H1 (cell line): ENCODE measurements around the gene TAF8. TPM values are rescaled to one million over a fixed set of nuclear protein-coding genes. Genes with fewer than 3 reads are reported as not detected.

Experiments
- CTCF ChIA-PET: fragments of 300-600 bp; sonication (Branson Sonifier 250); formaldehyde crosslinking; loops from one replicate; lab custom pipeline; 2021; ENCODE audit not compliant: partially characterized antibody; lab: Charles Lee
- POLR2A ChIA-PET: fragments of 300-600 bp; sonication (Branson Sonifier 250); formaldehyde crosslinking; loops from one replicate; lab custom pipeline; 2021; ENCODE audit warnings: inconsistent platforms; ENCODE audit not compliant: partially characterized antibody; lab: Charles Lee
- DNase-seq, 2 experiments: peaks; one replicate each; pipeline versions ENCODE4 v3.0.0 to v3.0.0-alpha.2; 2010 to 2022; ENCODE audit warnings: low spot score in 2 of 2, low read depth in 1 of 2, mixed read lengths in 1 of 2
- FAIRE-seq: peaks from 2 replicates; lab custom pipeline; 2011; peaks lifted over from hg19 to GRCh38; lab: Jason Lieb, UNC
- H2AFZ ChIP-seq: 2 replicates; pipeline ENCODE4 v1.8.1; 2012; ENCODE audit warnings: low read length, inconsistent platforms
- H2AK5ac ChIP-seq: 2 replicates; pipeline ENCODE4 v1.6.1; 2013; ENCODE audit warnings: low read depth, low read length
- H2BK120ac ChIP-seq: replicated peaks from 2 replicates; pipeline ENCODE3; 2013; ENCODE audit warnings: low read depth, low read length, inconsistent platforms
- H2BK12ac ChIP-seq: 2 replicates; pipeline ENCODE4 v1.6.1; 2013; ENCODE audit warnings: low read depth, low read length
- H2BK15ac ChIP-seq: 2 replicates; pipeline ENCODE4 v1.6.1; 2013; ENCODE audit warnings: low read length
- H2BK20ac ChIP-seq: 2 replicates; pipeline ENCODE4 v1.6.1; 2013; ENCODE audit warnings: low read length
- H2BK5ac ChIP-seq: 2 replicates; pipeline ENCODE4 v1.6.1; 2013; ENCODE audit warnings: low read depth, low read length
- H3K14ac ChIP-seq: 2 replicates; pipeline ENCODE4 v1.6.1; 2013; ENCODE audit warnings: inconsistent platforms; ENCODE audit not compliant: insufficient read length
- H3K18ac ChIP-seq: 2 replicates; pipeline ENCODE4 v1.6.1; 2013; ENCODE audit warnings: low read length; ENCODE audit errors: extremely low read depth
- H3K23ac ChIP-seq: 2 replicates; pipeline ENCODE4 v1.6.1; 2013; ENCODE audit warnings: inconsistent platforms; ENCODE audit not compliant: insufficient read length
- H3K23me2 ChIP-seq: 2 replicates; pipeline ENCODE4 v1.6.1; 2013; ENCODE audit warnings: low read depth, low read length
- H3K27ac ChIP-seq: 2 replicates; pipeline ENCODE4 v1.6.1; 2011; ENCODE audit warnings: low read depth, low read length, inconsistent platforms
- H3K27me3 ChIP-seq, 4 experiments: replicated peaks in 1 of 4; 1 replicate in 1 of 4; 2 replicates in 3 of 4; pipeline versions ENCODE4 v1.6.1 to v1.8.1; 2011 to 2013; ENCODE audit warnings: low read length in 3 of 4, mild to moderate bottlenecking in 3 of 4, inconsistent platforms in 2 of 4, mixed read lengths in 2 of 4, moderate library complexity in 1 of 4; ENCODE audit not compliant: control insufficient read depth in 3 of 4, insufficient read depth in 3 of 4; ENCODE audit errors: extremely low read depth in 1 of 4
- H3K36me3 ChIP-seq, 4 experiments: 2 replicates each; pipeline versions ENCODE4 v1.6.1 to v1.8.1; 2011 to 2013; ENCODE audit warnings: mild to moderate bottlenecking in 4 of 4, low read length in 3 of 4, moderate library complexity in 2 of 4, control low read depth in 1 of 4, inconsistent platforms in 1 of 4; ENCODE audit not compliant: insufficient read depth in 4 of 4, control insufficient read depth in 2 of 4
- H3K4ac ChIP-seq: replicated peaks from 2 replicates; pipeline ENCODE3; 2013; ENCODE audit warnings: low read length, low read depth, mixed read lengths, inconsistent platforms; ENCODE audit not compliant: insufficient read length
- H3K4me1 ChIP-seq, 4 experiments: replicated peaks in 1 of 4; 1 replicate in 1 of 4; 2 replicates in 3 of 4; pipeline versions ENCODE4 v1.6.1 to v1.8.1; 2011 to 2013; ENCODE audit warnings: low read length in 3 of 4, inconsistent platforms in 2 of 4, mixed read lengths in 1 of 4; ENCODE audit not compliant: insufficient read depth in 4 of 4, control insufficient read depth in 3 of 4
- H3K4me2 ChIP-seq, 2 experiments: 2 replicates each; pipeline versions ENCODE4 v1.6.1 to v1.8.1; 2011 to 2013; ENCODE audit warnings: low read depth in 2 of 2, low read length in 2 of 2, control low read depth in 1 of 2, inconsistent platforms in 1 of 2, mild to moderate bottlenecking in 1 of 2; ENCODE audit not compliant: insufficient read depth in 1 of 2
- H3K4me3 ChIP-seq, 4 experiments: fragments of 200-600, 300-600 bp in 1 of 4; sonication (generic), shearing (Covaris generic), sonication (Bioruptor Twin) in 1 of 4; 2 replicates each; pipeline versions ENCODE4 v1.5.1 to v1.8.1; 2011 to 2016; ENCODE audit warnings: low read length in 4 of 4, low read depth in 3 of 4, control low read depth in 2 of 4, inconsistent platforms in 2 of 4, mild to moderate bottlenecking in 2 of 4, mixed read lengths in 1 of 4, moderate library complexity in 1 of 4; ENCODE audit not compliant: insufficient read depth in 2 of 4; ENCODE audit errors: extremely low read depth in 1 of 4
- H3K56ac ChIP-seq: replicated peaks from 2 replicates; pipeline ENCODE3; 2013; ENCODE audit warnings: low read depth, mild to moderate bottlenecking, mixed read lengths, low read length, inconsistent platforms; ENCODE audit not compliant: insufficient read length
- H3K79me1 ChIP-seq: 2 replicates; pipeline ENCODE4 v1.6.1; 2013; ENCODE audit warnings: low read depth, low read length, control low read depth
- H3K79me2 ChIP-seq, 2 experiments: 2 replicates each; pipeline versions ENCODE4 v1.6.1 to v1.8.1; 2012 to 2013; ENCODE audit warnings: low read length in 2 of 2, mild to moderate bottlenecking in 2 of 2, inconsistent platforms in 1 of 2; ENCODE audit not compliant: insufficient read depth in 2 of 2, control insufficient read depth in 1 of 2
- H3K9ac ChIP-seq, 4 experiments: replicated peaks in 1 of 4; 1 replicate in 1 of 4; 2 replicates in 3 of 4; pipeline versions ENCODE4 v1.6.1 to v1.8.1; 2011 to 2013; ENCODE audit warnings: low read depth in 3 of 4, low read length in 3 of 4, control low read depth in 2 of 4, mild to moderate bottlenecking in 2 of 4, moderate library complexity in 2 of 4, inconsistent platforms in 1 of 4; ENCODE audit errors: extremely low read depth in 1 of 4
- H3K9me3 ChIP-seq, 2 experiments: 2 replicates each; pipeline versions ENCODE4 v1.6.1 to v1.8.1; 2012 to 2013; ENCODE audit warnings: mild to moderate bottlenecking in 2 of 2, moderate library complexity in 2 of 2, control low read depth in 1 of 2, inconsistent platforms in 1 of 2, low read depth in 1 of 2, low read length in 1 of 2, mixed read lengths in 1 of 2; ENCODE audit not compliant: insufficient read depth in 2 of 2
- H4K20me1 ChIP-seq, 2 experiments: replicated peaks in 1 of 2; 2 replicates each; pipeline versions ENCODE3 to v1.8.1; 2011 to 2013; ENCODE audit warnings: inconsistent platforms in 2 of 2, low read length in 2 of 2, mild to moderate bottlenecking in 1 of 2; ENCODE audit not compliant: insufficient read depth in 2 of 2, control insufficient read depth in 1 of 2
- H4K5ac ChIP-seq: 2 replicates; pipeline ENCODE4 v1.6.1; 2013; ENCODE audit warnings: low read length, low read depth, mixed read lengths, inconsistent platforms; ENCODE audit not compliant: insufficient read length
- H4K8ac ChIP-seq: 2 replicates; pipeline ENCODE4 v1.8.0; 2013; ENCODE audit warnings: mild to moderate bottlenecking, moderate library complexity, low read length, inconsistent platforms; ENCODE audit not compliant: insufficient read depth; ENCODE audit errors: extremely low read depth
- H4K91ac ChIP-seq: replicated peaks from 2 replicates; pipeline ENCODE3; 2013; ENCODE audit warnings: low read length, mixed read lengths, inconsistent platforms; ENCODE audit not compliant: insufficient read length
- CTBP2 ChIP-seq: IDR thresholded peaks from 2 replicates; pipeline ENCODE4 v1.7.0; 2011; ENCODE audit warnings: borderline replicate concordance, mild to moderate bottlenecking, moderate library complexity, mixed read lengths, low read length; ENCODE audit not compliant: insufficient read depth, insufficient read length
- CTCF ChIP-seq, 3 experiments: IDR thresholded peaks; 1 replicate in 2 of 3; 2 replicates in 1 of 3; pipeline versions ENCODE4 v1.5.1 to v1.6.1; 2011; ENCODE audit warnings: low read length in 3 of 3, mild to moderate bottlenecking in 3 of 3, inconsistent platforms in 2 of 3, low read depth in 1 of 3, moderate library complexity in 1 of 3; ENCODE audit not compliant: insufficient read depth in 1 of 3; ENCODE audit errors: control extremely low read depth in 1 of 3
- GTF2F1 ChIP-seq: IDR thresholded peaks from 2 replicates; pipeline ENCODE4 v1.6.1; 2012; ENCODE audit warnings: low read depth, low read length, improper control_type of control experiment, borderline replicate concordance
- SAP30 ChIP-seq: fragments of 300-600 bp; sonication (generic); IDR thresholded peaks from 2 replicates; pipeline ENCODE4 v1.7.1; 2012; ENCODE audit warnings: low read length, moderate library complexity, mild to moderate bottlenecking, inconsistent platforms; ENCODE audit not compliant: insufficient read depth, insufficient replicate concordance
- SIRT6 ChIP-seq: IDR thresholded peaks from one replicate; pipeline ENCODE4 v1.7.1; 2012; ENCODE audit warnings: low read length, inconsistent platforms
- SP2 ChIP-seq: IDR thresholded peaks from 2 replicates; pipeline ENCODE4 v1.6.1; 2012; ENCODE audit warnings: mild to moderate bottlenecking, low read length, inconsistent platforms
- TAF7 ChIP-seq: optimal IDR thresholded peaks from 2 replicates; pipeline ENCODE3; 2011; ENCODE audit warnings: low read depth, mild to moderate bottlenecking, inconsistent platforms, low read length, moderate library complexity, borderline replicate concordance
- WGBS, 2 experiments: shearing (Covaris generic) in 1 of 2; methylation state at CpG; one replicate each; pipeline versions ENCODE4 v1.1.6 to v1.1.7; 2013 to 2015; ENCODE audit warnings: low lambda C conversion rate in 2 of 2, mixed read lengths in 2 of 2, inconsistent platforms in 1 of 2, low coverage in 1 of 2, missing lambda C conversion rate in 1 of 2; ENCODE audit not compliant: insufficient replicate concordance in 2 of 2, insufficient coverage in 1 of 2, insufficient read length in 1 of 2; ENCODE audit errors: extremely low coverage in 1 of 2, missing lambda C conversion rate in 1 of 2; 5-methylcytosine and 5-hydroxymethylcytosine counted together
- polyA plus RNA-seq, 7 experiments: library from polyadenylated mRNA; depleted of rRNA in 3 of 7; stranded (reverse) in 5 of 7; unstranded in 2 of 7; fragments of >200 nt in 5 of 7; fragments of 200-250 nt in 2 of 7; gene quantifications; 1 replicate in 5 of 7; 2 replicates in 1 of 7; 4 replicates in 1 of 7; pipeline versions ENCODE4 v1.2.1 to v1.2.3, GENCODE V29; 2011 to 2013; ENCODE audit warnings: missing spikeins in 2 of 7, mixed read lengths in 2 of 7
- total RNA-seq: library from RNA; stranded (reverse); fragmentation: NEBNext Ultra II Directional; extraction: Animal tissue kit (Norgen Biotek cat#: 25700); gene quantifications from 2 replicates; pipeline ENCODE4 v1.2.1, GENCODE V29; 2021

TAF8 gene
- total and polyA plus RNA-seq, 2 of the 8 experiments (the other 6 are each of a cell fraction or from before 2014, with no cell fraction given) = 32.2 to 34.0 TPM

- no peak overlapping the region for H2BK120ac ChIP-seq
- ChIA-PET CTCF (interaction anchor here (1.1 to 18.4 kb wide), 6 partner anchors 11 to 135 kb away, joined by 3 to 313 read pairs (median 12); no protein-coding TSS in a partner anchor), POLR2A (interaction anchor here (1.0 to 2.3 kb wide), 3 partner anchors 11 to 60 kb away, joined by 3 to 7 read pairs (median 6); partner anchors contain the start of gene TAF8)
- no peaks in the 10 kb centered on the region for H3K79me1 ChIP-seq
- H3K56ac ChIP-seq = no peak overlapping the region
- WGBS, 2 experiments = 95% methylated on average over 8 of the region's 10 CpGs; no CpG with 5 or more reads in 1 of the 2 experiments
- no peaks in the 10 kb centered on the region for H3K79me2 ChIP-seq
- H2BK5ac ChIP-seq = no peak overlapping the region
- H3K4me1 ChIP-seq = no peaks in the 10 kb centered on the region
- H2AFZ ChIP-seq = no peak overlapping the region
- no peaks in the 10 kb centered on the region for H3K9me3 ChIP-seq
- no peak overlapping the region for H4K91ac ChIP-seq
- H3K9ac ChIP-seq = no peak overlapping the region
- no peaks in the 10 kb centered on the region for H3K23me2 ChIP-seq
- H3K14ac ChIP-seq = no peak overlapping the region
- no peak overlapping the region for H3K4me3 ChIP-seq
- H4K8ac ChIP-seq = no peak overlapping the region
- no peaks in the 10 kb centered on the region for H3K27me3 ChIP-seq
- H2BK15ac ChIP-seq = no peak overlapping the region
- no peak overlapping the region for H3K4me2 ChIP-seq
- H4K5ac ChIP-seq = no peak overlapping the region
- no peak overlapping the region for H3K23ac ChIP-seq
- DNase-seq (no peak), FAIRE-seq (no peak)
- peaks cover 3 to 21% (median 13%) of the 10 kb centered on the region in 4 experiments; a peak in 7 of 8 replicates for H3K36me3 ChIP-seq
- no peak overlapping the region for H3K4ac ChIP-seq
- H2AK5ac ChIP-seq = no peak overlapping the region
- TF ChIP-seq GTF2F1 (no peak), SIRT6 (no peak), CTBP2 (no peak), SP2 (no peak), SAP30 (no peak), CTCF (IDR thresholded peaks at IDR 0.05; ENCODE audit: control extremely low read depth in 1 of 3, insufficient read depth in 1 of 3, low read depth in 1 of 3, low read length in 3 of 3) (no peak), TAF7 (no peak)
- H4K20me1 ChIP-seq = peaks cover 0 to 4% of the 10 kb centered on the region in 2 experiments
- H3K18ac ChIP-seq = no peak overlapping the region
- no peak overlapping the region for H2BK12ac ChIP-seq
- H2BK20ac ChIP-seq = no peak overlapping the region
- H3K27ac ChIP-seq = no peak overlapping the region
Measured at GRCh38 chr6:42079941-42080464, 29.7 kb downstream of the TAF8 start.
